Neuronal stem cell (in vitro differentiated cells): ENCODE results near the gene TPD52L1.
"Not testable (repeated sequence)": the region's sequence is repeated elsewhere in the genome, so short reads cannot be mapped to it uniquely, and the experiment has no call there.

Source experiments
- DNase-seq: peaks from one replicate; pipeline ENCODE4 v3.0.0-alpha.2; 2013; ENCODE audit warnings: low spot score
- H2AFZ ChIP-seq: one replicate; pipeline ENCODE4 v1.6.1; 2013; ENCODE audit warnings: mild to moderate bottlenecking, low read length, inconsistent platforms
- H2AK5ac ChIP-seq: 2 replicates; pipeline ENCODE4 v1.6.1; 2013; ENCODE audit warnings: low read depth, mild to moderate bottlenecking, inconsistent platforms, low read length, moderate library complexity, mixed read lengths
- H2BK120ac ChIP-seq: 2 replicates; pipeline ENCODE4 v1.6.1; 2013; ENCODE audit warnings: low read depth, mild to moderate bottlenecking, inconsistent platforms, low read length, moderate library complexity, mixed read lengths
- H2BK12ac ChIP-seq: one replicate; pipeline ENCODE4 v1.6.1; 2013; ENCODE audit warnings: low read length, inconsistent platforms
- H2BK15ac ChIP-seq: 2 replicates; pipeline ENCODE4 v1.6.1; 2013; ENCODE audit warnings: mild to moderate bottlenecking, low read length, inconsistent platforms, mixed read lengths
- H2BK5ac ChIP-seq: one replicate; pipeline ENCODE4 v1.6.1; 2013; ENCODE audit warnings: inconsistent platforms, mild to moderate bottlenecking, low read length, moderate library complexity
- H3K14ac ChIP-seq: one replicate; pipeline ENCODE4 v1.6.1; 2013; ENCODE audit warnings: low read length, inconsistent platforms
- H3K18ac ChIP-seq: 2 replicates; pipeline ENCODE4 v1.6.1; 2013; ENCODE audit warnings: low read length, inconsistent platforms
- H3K23ac ChIP-seq: 2 replicates; pipeline ENCODE4 v1.6.1; 2013; ENCODE audit warnings: low read depth, mild to moderate bottlenecking, mixed read lengths, low read length, inconsistent platforms; ENCODE audit not compliant: poor library complexity
- H3K27ac ChIP-seq: replicated peaks from 3 replicates; pipeline ENCODE4 v1.5.1; 2013; ENCODE audit warnings: low read length, inconsistent platforms
- H3K27me3 ChIP-seq, 3 experiments: 2 replicates each; pipeline ENCODE4 v1.6.1; 2013; ENCODE audit warnings: low read length in 3 of 3, mild to moderate bottlenecking in 2 of 3, inconsistent platforms in 1 of 3, low read depth in 1 of 3, mixed read lengths in 1 of 3, moderate library complexity in 1 of 3; ENCODE audit not compliant: control insufficient read depth in 3 of 3, insufficient read depth in 3 of 3
- H3K36me3 ChIP-seq, 2 donors: replicated peaks in 1 of 2; 2 replicates each; pipeline ENCODE4 v1.6.1; 2013; ENCODE audit warnings: low read length in 2 of 2; ENCODE audit not compliant: control insufficient read depth in 2 of 2, insufficient read depth in 2 of 2
- H3K4ac ChIP-seq: 2 replicates; pipeline ENCODE4 v1.6.1; 2013; ENCODE audit warnings: inconsistent platforms, mild to moderate bottlenecking, low read length, moderate library complexity
- H3K4me1 ChIP-seq, 2 donors: 1 replicate in 1 of 2; 2 replicates in 1 of 2; pipeline ENCODE4 v1.6.1; 2013; ENCODE audit warnings: low read length in 2 of 2, low read depth in 1 of 2; ENCODE audit not compliant: control insufficient read depth in 2 of 2, insufficient read depth in 1 of 2
- H3K4me2 ChIP-seq: one replicate; pipeline ENCODE4 v1.6.1; 2013; ENCODE audit warnings: mild to moderate bottlenecking, low read length, inconsistent platforms; ENCODE audit not compliant: insufficient read depth, poor library complexity, severe bottlenecking
- H3K4me3 ChIP-seq, 2 donors: 2 replicates each; pipeline ENCODE4 v1.5.1; 2013; ENCODE audit warnings: low read length in 2 of 2, mild to moderate bottlenecking in 2 of 2, inconsistent platforms in 1 of 2, moderate library complexity in 1 of 2
- H3K79me1 ChIP-seq: one replicate; pipeline ENCODE4 v1.6.1; 2013; ENCODE audit warnings: low read depth, mild to moderate bottlenecking, inconsistent platforms, low read length, moderate library complexity
- H3K9ac ChIP-seq: one replicate; pipeline ENCODE4 v1.6.1; 2013; ENCODE audit warnings: mild to moderate bottlenecking, low read depth, low read length, inconsistent platforms; ENCODE audit not compliant: poor library complexity
- H3K9me3 ChIP-seq, 2 donors: replicated peaks in 1 of 2; 2 replicates each; pipeline versions ENCODE3 to v1.6.1; 2013; ENCODE audit warnings: low read length in 2 of 2, mild to moderate bottlenecking in 2 of 2, inconsistent platforms in 1 of 2, low read depth in 1 of 2, mixed read lengths in 1 of 2, moderate library complexity in 1 of 2; ENCODE audit not compliant: control insufficient read depth in 2 of 2, insufficient read depth in 1 of 2
- H4K8ac ChIP-seq: one replicate; pipeline ENCODE4 v1.6.1; 2013; ENCODE audit warnings: low read depth, mild to moderate bottlenecking, inconsistent platforms, low read length, moderate library complexity
- H4K91ac ChIP-seq: one replicate; pipeline ENCODE4 v1.6.1; 2013; ENCODE audit warnings: low read length, low read depth, mild to moderate bottlenecking, inconsistent platforms; ENCODE audit not compliant: poor library complexity
- WGBS, 2 donors: extraction: QIAGEN DNeasy Blood & Tissue Kit; methylation state at CpG; one replicate each; pipeline ENCODE4 v1.1.7; 2013; ENCODE audit warnings: missing lambda C conversion rate in 2 of 2, mixed read lengths in 1 of 2; ENCODE audit not compliant: insufficient read length in 2 of 2, insufficient replicate concordance in 1 of 2; ENCODE audit errors: extremely low coverage in 2 of 2; 5-methylcytosine and 5-hydroxymethylcytosine counted together

TPD52L1 gene

GRCh38 chr6:125279961-125280360 lies 126.4 kb downstream of the TPD52L1 start:
- Histone ChIP-seq H3K9ac (no peak overlapping the region), H2AK5ac (no peak overlapping the region), H3K4me1 (peaks cover 0 to 6% of the 10 kb centered on the region in 2 donors), H2AFZ (no peak overlapping the region), H2BK12ac (no peak overlapping the region), H4K91ac (no peak overlapping the region), H3K23ac (no peak overlapping the region), H3K14ac (no peak overlapping the region), H2BK5ac (no peak overlapping the region), H3K4me3 (no peak overlapping the region), H3K18ac (no peak overlapping the region), H3K79me1 (no peaks in the 10 kb centered on the region), H2BK15ac (no peak overlapping the region), H3K36me3 (peaks cover 8 to 40% of the 10 kb centered on the region in 2 donors), H3K4me2 (no peak overlapping the region), H3K27ac (no peak overlapping the region), H3K9me3 (peaks cover 0 to 14% of the 10 kb centered on the region in 2 donors), H2BK120ac (no peak overlapping the region), H3K4ac (no peak overlapping the region), H4K8ac (no peak overlapping the region), H3K27me3 (no peaks in the 10 kb centered on the region)
- no peak for DNase-seq
- WGBS, 2 donors: no CpG with 5 or more reads among the region's 7 CpGs

GRCh38 chr6:125280370-125281035 lies 126.9 kb downstream of the TPD52L1 start:
- not testable (repeated sequence) for H4K8ac ChIP-seq, DNase-seq, H4K91ac ChIP-seq, H3K18ac ChIP-seq, H3K27ac ChIP-seq, H3K4me1 ChIP-seq, H2BK12ac ChIP-seq, H3K27me3 ChIP-seq, H2BK5ac ChIP-seq, H3K79me1 ChIP-seq, H3K23ac ChIP-seq, H3K4me2 ChIP-seq, H2AFZ ChIP-seq, H3K14ac ChIP-seq, H2BK15ac ChIP-seq, H2BK120ac ChIP-seq, H3K9ac ChIP-seq, H2AK5ac ChIP-seq, H3K4ac ChIP-seq
- WGBS, 2 donors: no CpG with 5 or more reads among the region's 11 CpGs
- peak overlapping the region in 1 of 2 donors; percentile 47 for H3K4me3 ChIP-seq
- peaks cover 0 to 18% of the 10 kb centered on the region in 2 donors for H3K9me3 ChIP-seq
- H3K36me3 ChIP-seq: peaks cover 8 to 40% of the 10 kb centered on the region in 2 donors

- H2AFZ ChIP-seq, H2BK12ac ChIP-seq, H3K27ac ChIP-seq, H3K4ac ChIP-seq, H4K91ac ChIP-seq, H2BK5ac ChIP-seq, H4K8ac ChIP-seq, H3K4me3 ChIP-seq, H3K18ac ChIP-seq, DNase-seq, H2AK5ac ChIP-seq, H3K4me1 ChIP-seq, H3K9ac ChIP-seq, H3K4me2 ChIP-seq, H3K79me1 ChIP-seq, H3K27me3 ChIP-seq, H3K23ac ChIP-seq, H3K14ac ChIP-seq, H2BK120ac ChIP-seq, H2BK15ac ChIP-seq: not testable (repeated sequence)
- Histone ChIP-seq H3K36me3 (peaks cover 5 to 41% of the 10 kb centered on the region in 2 donors), H3K9me3 (peaks cover 0 to 34% of the 10 kb centered on the region in 2 donors)
- no CpG with 5 or more reads among the region's 3 CpGs for WGBS, 2 donors
These were observed 128.9 kb downstream of the TPD52L1 start for GRCh38 chr6:125282470-125282869.

- DNase-seq: no peak
- H3K79me1 ChIP-seq: no peaks in the 10 kb centered on the region
- no peak overlapping the region for H3K4me2 ChIP-seq
- H3K9ac ChIP-seq: no peak overlapping the region
- H3K27me3 ChIP-seq: no peaks in the 10 kb centered on the region
- H3K27ac ChIP-seq: no peak overlapping the region
- WGBS, 2 donors: no CpG with 5 or more reads among the region's 1 CpG
- no peak overlapping the region for H2BK12ac ChIP-seq
- H2BK5ac ChIP-seq: no peak overlapping the region
- H3K4me1 ChIP-seq: no peaks in the 10 kb centered on the region
- no peak overlapping the region for H3K14ac ChIP-seq
- no peak overlapping the region for H3K23ac ChIP-seq
- no peak overlapping the region for H2AK5ac ChIP-seq
- no peak overlapping the region for H3K4ac ChIP-seq
- no peak overlapping the region for H4K91ac ChIP-seq
- no peak overlapping the region for H2BK120ac ChIP-seq
- H3K36me3 ChIP-seq: peaks cover 11 to 50% of the 10 kb centered on the region in 2 donors
- H3K9me3 ChIP-seq: peaks cover 0 to 42% of the 10 kb centered on the region in 2 donors
- no peak overlapping the region for H2AFZ ChIP-seq
- no peak overlapping the region for H4K8ac ChIP-seq
- H3K4me3 ChIP-seq: no peak overlapping the region
- no peak overlapping the region for H3K18ac ChIP-seq
- no peak overlapping the region for H2BK15ac ChIP-seq
These were observed 131.8 kb downstream of the TPD52L1 start for GRCh38 chr6:125285353-125285752.
